OCI-LY1 (cell line): ENCODE measurements around the gene LAPTM5.

Experiments
- CTCF ChIP-seq: fragments of 200-600 bp; sonication (generic), shearing (Covaris generic); IDR thresholded peaks from 2 replicates; pipeline ENCODE4 v1.5.1; 2017; ENCODE audit warnings: mild to moderate bottlenecking, antibody characterized with exemption, low read length, moderate library complexity, mixed read lengths
- EZH2 ChIP-seq: fragments of 200-600 bp; sonication (generic), shearing (Covaris generic); IDR thresholded peaks from 2 replicates; pipeline ENCODE4 v1.8.0; 2017; ENCODE audit warnings: borderline replicate concordance, mixed run types, mild to moderate bottlenecking, antibody characterized with exemption, low read length, moderate library complexity, mixed read lengths

- TF ChIP-seq CTCF (no peak), EZH2 (no peak)
Measured at GRCh38 chr1:30756545-30757351, 826 bp downstream of the LAPTM5 start.
